Measurements from ENCODE around the gene PPP6R3. TPM values are rescaled to one million over a fixed set of nuclear protein-coding genes. Genes with fewer than 3 reads are reported as not detected.

The PPP6R3 gene
- total and polyA plus RNA-seq, 10 of the 15 experiments (the other 5 are each of a cell fraction or from before 2014, with no cell fraction given) = 12.4 to 123 (median 74.1) TPM

DNA sequence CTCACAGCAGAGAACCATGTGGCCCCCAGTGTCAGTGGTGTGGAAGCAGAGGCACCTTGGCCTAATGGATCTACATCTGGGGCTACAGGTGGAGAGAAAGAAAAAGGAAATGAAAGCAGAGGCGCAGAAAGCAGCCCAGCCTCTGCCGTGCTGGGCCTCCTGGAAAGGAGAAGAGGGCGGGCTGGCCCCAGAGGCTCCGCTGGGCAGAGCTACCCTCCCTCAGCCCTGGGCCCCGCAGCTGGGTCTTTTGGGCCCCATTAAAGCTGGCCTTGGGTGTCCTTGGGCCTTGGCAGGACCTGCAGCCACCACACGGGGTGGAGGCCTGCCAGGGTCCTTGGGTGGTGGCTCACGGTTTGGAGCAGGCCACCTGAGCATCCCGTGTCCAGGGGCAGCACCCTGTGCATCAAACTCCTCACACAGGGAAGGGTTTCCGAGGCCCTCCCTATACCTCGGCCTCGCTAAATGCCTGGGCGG, 192.2 kb downstream of the PPP6R3 start:
- in situ Hi-C loops (cut with MboI) = no loop called here
- H3K4me2 ChIP-seq (ENCODE audit: control insufficient read depth, insufficient read depth) = no peak overlapping the region
- CTCF ChIA-PET = no interaction called here
- TF ChIP-seq, protein P1, sequence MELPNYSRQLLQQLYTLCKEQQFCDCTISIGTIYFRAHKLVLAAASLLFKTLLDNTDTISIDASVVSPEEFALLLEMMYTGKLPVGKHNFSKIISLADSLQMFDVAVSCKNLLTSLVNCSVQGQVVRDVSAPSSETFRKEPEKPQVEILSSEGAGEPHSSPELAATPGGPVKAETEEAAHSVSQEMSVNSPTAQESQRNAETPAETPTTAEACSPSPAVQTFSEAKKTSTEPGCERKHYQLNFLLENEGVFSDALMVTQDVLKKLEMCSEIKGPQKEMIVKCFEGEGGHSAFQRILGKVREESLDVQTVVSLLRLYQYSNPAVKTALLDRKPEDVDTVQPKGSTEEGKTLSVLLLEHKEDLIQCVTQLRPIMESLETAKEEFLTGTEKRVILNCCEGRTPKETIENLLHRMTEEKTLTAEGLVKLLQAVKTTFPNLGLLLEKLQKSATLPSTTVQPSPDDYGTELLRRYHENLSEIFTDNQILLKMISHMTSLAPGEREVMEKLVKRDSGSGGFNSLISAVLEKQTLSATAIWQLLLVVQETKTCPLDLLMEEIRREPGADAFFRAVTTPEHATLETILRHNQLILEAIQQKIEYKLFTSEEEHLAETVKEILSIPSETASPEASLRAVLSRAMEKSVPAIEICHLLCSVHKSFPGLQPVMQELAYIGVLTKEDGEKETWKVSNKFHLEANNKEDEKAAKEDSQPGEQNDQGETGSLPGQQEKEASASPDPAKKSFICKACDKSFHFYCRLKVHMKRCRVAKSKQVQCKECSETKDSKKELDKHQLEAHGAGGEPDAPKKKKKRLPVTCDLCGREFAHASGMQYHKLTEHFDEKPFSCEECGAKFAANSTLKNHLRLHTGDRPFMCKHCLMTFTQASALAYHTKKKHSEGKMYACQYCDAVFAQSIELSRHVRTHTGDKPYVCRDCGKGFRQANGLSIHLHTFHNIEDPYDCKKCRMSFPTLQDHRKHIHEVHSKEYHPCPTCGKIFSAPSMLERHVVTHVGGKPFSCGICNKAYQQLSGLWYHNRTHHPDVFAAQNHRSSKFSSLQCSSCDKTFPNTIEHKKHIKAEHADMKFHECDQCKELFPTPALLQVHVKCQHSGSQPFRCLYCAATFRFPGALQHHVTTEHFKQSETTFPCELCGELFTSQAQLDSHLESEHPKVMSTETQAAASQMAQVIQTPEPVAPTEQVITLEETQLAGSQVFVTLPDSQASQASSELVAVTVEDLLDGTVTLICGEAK (IDR thresholded peaks at IDR 0.05; ENCODE audit: borderline replicate concordance) = no peak
- TF ChIP-seq GABPA (IDR thresholded peaks at IDR 0.05; ENCODE audit: low read depth) (no peak), YY1 (IDR thresholded peaks at IDR 0.05; ENCODE audit: low read depth, low read length) (no peak), CBFB (IDR thresholded peaks at IDR 0.05; ENCODE audit: low read depth) (no peak), RBBP5 (conservative IDR thresholded peaks at IDR 0.05) (no peak), SPI1 (IDR thresholded peaks at IDR 0.05; ENCODE audit: borderline replicate concordance, insufficient read depth, low read depth, low read length) (peak; percentile 41; the same call in 1 of the 2 replicates), TARDBP (IDR thresholded peaks at IDR 0.05; ENCODE audit: borderline replicate concordance) (no peak), SMAD1 (IDR thresholded peaks at IDR 0.05; ENCODE audit: low read depth, partially characterized antibody) (no peak)
- TF ChIP-seq, protein P2, sequence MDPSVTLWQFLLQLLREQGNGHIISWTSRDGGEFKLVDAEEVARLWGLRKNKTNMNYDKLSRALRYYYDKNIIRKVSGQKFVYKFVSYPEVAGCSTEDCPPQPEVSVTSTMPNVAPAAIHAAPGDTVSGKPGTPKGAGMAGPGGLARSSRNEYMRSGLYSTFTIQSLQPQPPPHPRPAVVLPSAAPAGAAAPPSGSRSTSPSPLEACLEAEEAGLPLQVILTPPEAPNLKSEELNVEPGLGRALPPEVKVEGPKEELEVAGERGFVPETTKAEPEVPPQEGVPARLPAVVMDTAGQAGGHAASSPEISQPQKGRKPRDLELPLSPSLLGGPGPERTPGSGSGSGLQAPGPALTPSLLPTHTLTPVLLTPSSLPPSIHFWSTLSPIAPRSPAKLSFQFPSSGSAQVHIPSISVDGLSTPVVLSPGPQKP (IDR thresholded peaks at IDR 0.05; ENCODE audit: low read depth, low read length) = no peak
- SMC1A ChIA-PET (ENCODE audit: uncharacterized antibody, unreplicated experiment) = interaction anchor here (1.3 kb wide), 1 partner anchor 21 kb away, joined by 3 read pairs; no protein-coding TSS in a partner anchor
- ATAC-seq = peak; percentile 50
- no peaks in the 10 kb centered on the region; the same call in 2 of the 3 replicates for H3K9me3 ChIP-seq (replicated peaks; ENCODE audit: control insufficient read depth, insufficient read depth, low read length)
- no peaks in the 10 kb centered on the region for H3K36me3 ChIP-seq (ENCODE audit: control insufficient read depth in 2 of 2, insufficient read depth in 2 of 2, low read length in 1 of 2)
- H3K27me3 ChIP-seq (replicated peaks in 1 of 2; ENCODE audit: control insufficient read depth in 2 of 2, insufficient read depth in 2 of 2, low read length in 1 of 2) = no peaks in the 10 kb centered on the region; a peak in 1 of 4 replicates
- RAD21 ChIA-PET (ENCODE audit: unreplicated experiment) = no interaction called here
- intact Hi-C loops (cut with micrococcal nuclease; ENCODE audit: unreplicated experiment) = no loop called here
- H3K9ac ChIP-seq (ENCODE audit: control insufficient read depth, insufficient read depth, low read length) = no peak overlapping the region
- no TSS peak for BruUV-seq (replicated peaks)
- no peaks in the 10 kb centered on the region for H3K79me2 ChIP-seq (ENCODE audit: control insufficient read depth, insufficient read depth, low read length)
- H3K4me3 ChIP-seq = no peak overlapping the region
- WGBS (ENCODE audit: insufficient coverage, insufficient replicate concordance, low lambda C conversion rate, missing lambda C conversion rate) = 27% methylated on average over 10 of the region's 12 CpGs
- DNase-seq (ENCODE audit: low read depth, low spot score) = no peak
- H2AFZ ChIP-seq (ENCODE audit: control insufficient read depth, low read depth, low read length) = no peak overlapping the region
- no peak overlapping the region for H3K27ac ChIP-seq (ENCODE audit: control insufficient read depth, insufficient read depth)
- H4K20me1 ChIP-seq (ENCODE audit: control insufficient read depth, insufficient read depth) = no peaks in the 10 kb centered on the region
- POLR2A ChIA-PET = no interaction called here
- H3K4me1 ChIP-seq (ENCODE audit: control insufficient read depth, insufficient read depth, low read length) = no peaks in the 10 kb centered on the region
- FAIRE-seq = no peak
